GM23338 (cell line): ENCODE results near the gene CAPN7. TPM values are rescaled to one million over a fixed set of nuclear protein-coding genes. Genes with fewer than 3 reads are reported as not detected.

Experiments used
- ATAC-seq: fragments of 200-7000 bp; cut with Tn5 transposase; 3 replicates; pipeline ENCODE4 v1.9.1; 2020
- DNase-seq: peaks from one replicate; pipeline ENCODE4 v3.0.0-alpha.2; 2015; ENCODE audit warnings: low spot score
- H2AFZ ChIP-seq: fragments of 200-600 bp; sonication (generic); 2 replicates; pipeline ENCODE4 v1.8.0; 2016; ENCODE audit warnings: antibody characterized with exemption, mild to moderate bottlenecking, moderate library complexity
- H3F3A ChIP-seq: fragments of 200-600 bp; sonication (generic); replicated peaks from 2 replicates; pipeline ENCODE4 v1.8.0; 2017; ENCODE audit warnings: antibody characterized with exemption, mixed run types, low read depth
- H3K27ac ChIP-seq: fragments of 200-600 bp; sonication (generic); 2 replicates; pipeline ENCODE4 v1.6.1; 2016; ENCODE audit warnings: low read depth
- H3K27me3 ChIP-seq: fragments of 200-600 bp; sonication (generic); 2 replicates; pipeline ENCODE4 v1.8.0; 2016; ENCODE audit warnings: mild to moderate bottlenecking, mixed run types, moderate library complexity; ENCODE audit not compliant: insufficient read depth
- H3K36me3 ChIP-seq: fragments of 200-600 bp; sonication (generic); 2 replicates; pipeline ENCODE4 v1.8.0; 2016; ENCODE audit warnings: mild to moderate bottlenecking; ENCODE audit not compliant: insufficient read depth
- H3K4me1 ChIP-seq: fragments of 200-600 bp; sonication (generic); 2 replicates; pipeline ENCODE4 v1.8.0; 2016; ENCODE audit warnings: mild to moderate bottlenecking, moderate library complexity; ENCODE audit not compliant: insufficient read depth
- H3K4me2 ChIP-seq: fragments of 200-600 bp; sonication (generic); 2 replicates; pipeline ENCODE4 v1.7.1; 2017; ENCODE audit warnings: mixed run types
- H3K4me3 ChIP-seq: fragments of 200-600 bp; sonication (generic); 2 replicates; pipeline ENCODE4 v1.6.1; 2016; ENCODE audit warnings: mixed run types
- H3K79me2 ChIP-seq: fragments of 200-600 bp; sonication (generic); replicated peaks from 2 replicates; pipeline ENCODE4 v1.8.0; 2017; ENCODE audit warnings: mild to moderate bottlenecking; ENCODE audit not compliant: insufficient read depth
- H3K9me2 ChIP-seq: fragments of 200-600 bp; sonication (generic); 2 replicates; pipeline ENCODE4 v1.8.0; 2017; ENCODE audit not compliant: insufficient read depth
- H4K20me1 ChIP-seq: fragments of 200-600 bp; sonication (generic); replicated peaks from 2 replicates; pipeline ENCODE4 v1.8.0; 2017; ENCODE audit warnings: mild to moderate bottlenecking; ENCODE audit not compliant: insufficient read depth
- H3K27ac Mint-ChIP-seq: 2 replicates; pipeline ENCODE4 v1.8.0; 2020; ENCODE audit warnings: inconsistent platforms, mild to moderate bottlenecking, moderate library complexity, mixed read lengths
- H3K27me3 Mint-ChIP-seq: 3 replicates; pipeline ENCODE4 v1.8.0; 2022; ENCODE audit warnings: low read depth, mild to moderate bottlenecking, moderate library complexity, mixed read lengths, inconsistent platforms; ENCODE audit not compliant: insufficient read depth, poor library complexity
- H3K36me3 Mint-ChIP-seq: 3 replicates; pipeline ENCODE4 v1.8.0; 2021; ENCODE audit warnings: low read depth, mild to moderate bottlenecking, inconsistent platforms, moderate library complexity, mixed read lengths
- H3K4me1 Mint-ChIP-seq: 3 replicates; pipeline ENCODE4 v1.8.0; 2020; ENCODE audit warnings: mild to moderate bottlenecking, inconsistent platforms, mixed read lengths
- H3K4me3 Mint-ChIP-seq: 3 replicates; pipeline ENCODE4 v1.8.0; 2021; ENCODE audit warnings: moderate library complexity, mild to moderate bottlenecking, inconsistent platforms, mixed read lengths
- H3K9me3 Mint-ChIP-seq: 3 replicates; pipeline ENCODE4 v1.8.0; 2020; ENCODE audit warnings: moderate library complexity, mild to moderate bottlenecking, inconsistent platforms, mixed read lengths
- CREB1 ChIP-seq: fragments of 250-450 bp; sonication (Bioruptor Pico); IDR thresholded peaks from 2 replicates; pipeline ENCODE4 v1.5.0; 2020; ENCODE audit warnings: low read depth, mild to moderate bottlenecking, moderate library complexity
- EZH2 ChIP-seq: fragments of 200-600 bp; sonication (generic); IDR thresholded peaks from one replicate; pipeline ENCODE4 v1.8.0; 2017; ENCODE audit warnings: antibody characterized with exemption, mild to moderate bottlenecking, low read depth; ENCODE audit not compliant: unreplicated experiment
- EZH2phosphoT487 ChIP-seq: fragments of 200-600 bp; sonication (generic); IDR thresholded peaks from one replicate; pipeline ENCODE4 v1.8.1; 2018; ENCODE audit warnings: antibody characterized with exemption; ENCODE audit not compliant: unreplicated experiment
- JUNB ChIP-seq: IDR thresholded peaks from one replicate; pipeline ENCODE4 v1.6.1; 2016; ENCODE audit warnings: antibody characterized with exemption; ENCODE audit not compliant: unreplicated experiment
- NANOG ChIP-seq: IDR thresholded peaks from 2 replicates; pipeline ENCODE4 v1.6.1; 2016; ENCODE audit warnings: antibody characterized with exemption, borderline replicate concordance
- POLR2AphosphoS5 ChIP-seq: IDR thresholded peaks from 2 replicates; pipeline ENCODE4 v1.6.1; 2016; ENCODE audit warnings: antibody characterized with exemption, low read depth
- ZNF114 ChIP-seq: fragments of 250-450 bp; sonication (Bioruptor Pico); IDR thresholded peaks from 2 replicates; pipeline ENCODE4 v1.5.0; 2020; ENCODE audit warnings: mild to moderate bottlenecking, moderate library complexity
- ZNF331 ChIP-seq: fragments of 250-450 bp; sonication (Bioruptor Pico); IDR thresholded peaks from 2 replicates; pipeline ENCODE4 v1.5.0; 2020; ENCODE audit warnings: low read depth, mild to moderate bottlenecking, moderate library complexity
- polyA plus RNA-seq: library from polyadenylated mRNA; unstranded; fragments of >200 nt; fragmentation: Nextera tagmentation; extraction: Ambion mirVana; gene quantifications from 2 replicates; pipeline ENCODE4 v1.2.1, GENCODE V29; 2016
- total RNA-seq: library from RNA; depleted of rRNA; stranded (reverse); fragments of >200 nt; shearing (Covaris generic); gene quantifications from 2 replicates; pipeline ENCODE4 v1.2.3, GENCODE V29; 2014; rRNA removed
- TF ChIP-seq, protein P1 (sequence below), 2 experiments: fragments of 200-600 bp in 1 of 2; sonication (generic) in 1 of 2; conservative IDR thresholded peaks; 2 replicates each; pipeline versions ENCODE4 v1.5.1 to v1.6.1; 2016 to 2017; ENCODE audit warnings: antibody characterized with exemption in 2 of 2, low read depth in 2 of 2, mild to moderate bottlenecking in 2 of 2, moderate library complexity in 1 of 2
- TF ChIP-seq, protein P2 (sequence below): IDR thresholded peaks from 2 replicates; pipeline ENCODE4 v1.6.1; 2016; ENCODE audit warnings: antibody characterized with exemption
- TF ChIP-seq, protein P3 (sequence below): IDR thresholded peaks from one replicate; pipeline ENCODE4 v1.6.1; 2018; ENCODE audit warnings: antibody characterized with exemption; ENCODE audit not compliant: unreplicated experiment

Gene CAPN7
- total and polyA plus RNA-seq, 2 experiments from 2014 or later: 9.9 to 18.1 TPM

DNA sequence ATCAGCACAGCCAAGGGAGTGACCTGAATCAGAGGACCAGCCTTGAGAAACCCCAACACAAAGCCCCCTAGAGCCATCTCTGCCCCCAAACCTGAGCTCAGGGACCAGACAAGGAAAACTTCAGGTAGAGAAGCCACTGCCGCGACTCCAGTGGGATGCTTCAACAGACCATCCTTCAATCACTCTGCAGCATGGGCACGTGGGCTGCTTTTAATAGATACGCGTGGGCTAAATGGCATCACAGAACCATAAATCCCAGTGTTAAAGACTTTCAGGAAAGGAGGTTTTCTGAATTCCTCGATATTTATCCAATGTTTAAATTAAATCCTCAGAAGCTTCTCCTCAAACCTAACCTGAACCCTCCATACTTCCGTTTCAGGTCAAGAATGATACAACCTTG lies 95.7 kb downstream of the CAPN7 start:
- DNase-seq (no peak), ATAC-seq (no peak)
- Mint-ChIP-seq H3K27ac (no peak overlapping the region), H3K36me3 (peaks cover 3% of the 10 kb centered on the region; the same call in 1 of the 3 replicates), H3K27me3 (peaks cover 1% of the 10 kb centered on the region), H3K9me3 (no peaks in the 10 kb centered on the region), H3K4me1 (peaks cover 7% of the 10 kb centered on the region; the same call in 2 of the 3 replicates), H3K4me3 (no peak overlapping the region)
- TF ChIP-seq EZH2: no peak
- TF ChIP-seq EZH2phosphoT487: no peak
- TF ChIP-seq, protein P1, sequence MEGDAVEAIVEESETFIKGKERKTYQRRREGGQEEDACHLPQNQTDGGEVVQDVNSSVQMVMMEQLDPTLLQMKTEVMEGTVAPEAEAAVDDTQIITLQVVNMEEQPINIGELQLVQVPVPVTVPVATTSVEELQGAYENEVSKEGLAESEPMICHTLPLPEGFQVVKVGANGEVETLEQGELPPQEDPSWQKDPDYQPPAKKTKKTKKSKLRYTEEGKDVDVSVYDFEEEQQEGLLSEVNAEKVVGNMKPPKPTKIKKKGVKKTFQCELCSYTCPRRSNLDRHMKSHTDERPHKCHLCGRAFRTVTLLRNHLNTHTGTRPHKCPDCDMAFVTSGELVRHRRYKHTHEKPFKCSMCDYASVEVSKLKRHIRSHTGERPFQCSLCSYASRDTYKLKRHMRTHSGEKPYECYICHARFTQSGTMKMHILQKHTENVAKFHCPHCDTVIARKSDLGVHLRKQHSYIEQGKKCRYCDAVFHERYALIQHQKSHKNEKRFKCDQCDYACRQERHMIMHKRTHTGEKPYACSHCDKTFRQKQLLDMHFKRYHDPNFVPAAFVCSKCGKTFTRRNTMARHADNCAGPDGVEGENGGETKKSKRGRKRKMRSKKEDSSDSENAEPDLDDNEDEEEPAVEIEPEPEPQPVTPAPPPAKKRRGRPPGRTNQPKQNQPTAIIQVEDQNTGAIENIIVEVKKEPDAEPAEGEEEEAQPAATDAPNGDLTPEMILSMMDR (conservative IDR thresholded peaks at IDR 0.05; ENCODE audit: low read depth in 2 of 2): no peak
- TF ChIP-seq JUNB: no peak
- no peak for TF ChIP-seq ZNF331
- TF ChIP-seq, protein P2, sequence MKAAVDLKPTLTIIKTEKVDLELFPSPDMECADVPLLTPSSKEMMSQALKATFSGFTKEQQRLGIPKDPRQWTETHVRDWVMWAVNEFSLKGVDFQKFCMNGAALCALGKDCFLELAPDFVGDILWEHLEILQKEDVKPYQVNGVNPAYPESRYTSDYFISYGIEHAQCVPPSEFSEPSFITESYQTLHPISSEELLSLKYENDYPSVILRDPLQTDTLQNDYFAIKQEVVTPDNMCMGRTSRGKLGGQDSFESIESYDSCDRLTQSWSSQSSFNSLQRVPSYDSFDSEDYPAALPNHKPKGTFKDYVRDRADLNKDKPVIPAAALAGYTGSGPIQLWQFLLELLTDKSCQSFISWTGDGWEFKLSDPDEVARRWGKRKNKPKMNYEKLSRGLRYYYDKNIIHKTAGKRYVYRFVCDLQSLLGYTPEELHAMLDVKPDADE: no peak
- no peak for TF ChIP-seq NANOG
- TF ChIP-seq POLR2AphosphoS5: no peak
- no peak for TF ChIP-seq ZNF114 (CRISPR knock-in tag)
- TF ChIP-seq CREB1 (CRISPR knock-in tag): no peak
- TF ChIP-seq, protein P3, sequence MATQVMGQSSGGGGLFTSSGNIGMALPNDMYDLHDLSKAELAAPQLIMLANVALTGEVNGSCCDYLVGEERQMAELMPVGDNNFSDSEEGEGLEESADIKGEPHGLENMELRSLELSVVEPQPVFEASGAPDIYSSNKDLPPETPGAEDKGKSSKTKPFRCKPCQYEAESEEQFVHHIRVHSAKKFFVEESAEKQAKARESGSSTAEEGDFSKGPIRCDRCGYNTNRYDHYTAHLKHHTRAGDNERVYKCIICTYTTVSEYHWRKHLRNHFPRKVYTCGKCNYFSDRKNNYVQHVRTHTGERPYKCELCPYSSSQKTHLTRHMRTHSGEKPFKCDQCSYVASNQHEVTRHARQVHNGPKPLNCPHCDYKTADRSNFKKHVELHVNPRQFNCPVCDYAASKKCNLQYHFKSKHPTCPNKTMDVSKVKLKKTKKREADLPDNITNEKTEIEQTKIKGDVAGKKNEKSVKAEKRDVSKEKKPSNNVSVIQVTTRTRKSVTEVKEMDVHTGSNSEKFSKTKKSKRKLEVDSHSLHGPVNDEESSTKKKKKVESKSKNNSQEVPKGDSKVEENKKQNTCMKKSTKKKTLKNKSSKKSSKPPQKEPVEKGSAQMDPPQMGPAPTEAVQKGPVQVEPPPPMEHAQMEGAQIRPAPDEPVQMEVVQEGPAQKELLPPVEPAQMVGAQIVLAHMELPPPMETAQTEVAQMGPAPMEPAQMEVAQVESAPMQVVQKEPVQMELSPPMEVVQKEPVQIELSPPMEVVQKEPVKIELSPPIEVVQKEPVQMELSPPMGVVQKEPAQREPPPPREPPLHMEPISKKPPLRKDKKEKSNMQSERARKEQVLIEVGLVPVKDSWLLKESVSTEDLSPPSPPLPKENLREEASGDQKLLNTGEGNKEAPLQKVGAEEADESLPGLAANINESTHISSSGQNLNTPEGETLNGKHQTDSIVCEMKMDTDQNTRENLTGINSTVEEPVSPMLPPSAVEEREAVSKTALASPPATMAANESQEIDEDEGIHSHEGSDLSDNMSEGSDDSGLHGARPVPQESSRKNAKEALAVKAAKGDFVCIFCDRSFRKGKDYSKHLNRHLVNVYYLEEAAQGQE: no peak
- Histone ChIP-seq H3K4me2 (no peak overlapping the region), H3K36me3 (no peaks in the 10 kb centered on the region), H3K27me3 (no peaks in the 10 kb centered on the region), H3K27ac (no peak overlapping the region), H2AFZ (no peak overlapping the region), H3K9me2 (0 out of 2 replicates have a peak, but pooled peaks cover 3% of the 10 kb centered on the region), H4K20me1 (peaks cover 2% of the 10 kb centered on the region; the same call in 1 of the 2 replicates), H3F3A (no peaks in the 10 kb centered on the region), H3K79me2 (no peaks in the 10 kb centered on the region), H3K4me1 (no peaks in the 10 kb centered on the region), H3K4me3 (no peak overlapping the region)

Other genes starting within 250 kb of the CAPN7 start
- gene MRPS25, start 140.9 kb upstream of the CAPN7 start, total RNA-seq: 41.0 and 47.9 TPM in 2 replicates
- gene MRPS25, start 140.9 kb upstream of the CAPN7 start, polyA plus RNA-seq: 61.1 and 75.0 TPM in 2 replicates
- 26.5 and 33.2 TPM in 2 replicates for gene RBSN, start 107.1 kb upstream of the CAPN7 start, total RNA-seq
- 10.6 and 10.8 TPM in 2 replicates for gene RBSN, start 107.1 kb upstream of the CAPN7 start, polyA plus RNA-seq
- 8.3 and 9.1 TPM in 2 replicates for gene SH3BP5, start 126.3 kb downstream of the CAPN7 start, total RNA-seq
- 5.8 and 5.9 TPM in 2 replicates for gene SH3BP5, start 126.3 kb downstream of the CAPN7 start, polyA plus RNA-seq
- gene METTL6, start 221.3 kb downstream of the CAPN7 start, total RNA-seq: 17.8 and 21.2 TPM in 2 replicates
- gene METTL6, start 221.3 kb downstream of the CAPN7 start, polyA plus RNA-seq: 11.6 and 15.1 TPM in 2 replicates
- 29.5 and 45.4 TPM in 2 replicates for gene EAF1, start 221.4 kb downstream of the CAPN7 start, total RNA-seq
- gene EAF1, start 221.4 kb downstream of the CAPN7 start, polyA plus RNA-seq: 9.4 and 9.8 TPM in 2 replicates